H1 (cell line): ENCODE measurements around the gene CTDNEP1. TPM values are rescaled to one million over a fixed set of nuclear protein-coding genes. Genes with fewer than 3 reads are reported as not detected.

ENCODE experiments used
- CTCF ChIA-PET: fragments of 300-600 bp; sonication (Branson Sonifier 250); formaldehyde crosslinking; loops from one replicate; lab custom pipeline; 2021; ENCODE audit not compliant: partially characterized antibody; lab: Charles Lee
- POLR2A ChIA-PET: fragments of 300-600 bp; sonication (Branson Sonifier 250); formaldehyde crosslinking; loops from one replicate; lab custom pipeline; 2021; ENCODE audit warnings: inconsistent platforms; ENCODE audit not compliant: partially characterized antibody; lab: Charles Lee
- DNase-seq, 2 experiments: peaks; one replicate each; pipeline versions ENCODE4 v3.0.0 to v3.0.0-alpha.2; 2010 to 2022; ENCODE audit warnings: low spot score in 2 of 2, low read depth in 1 of 2, mixed read lengths in 1 of 2
- FAIRE-seq: peaks from 2 replicates; lab custom pipeline; 2011; peaks lifted over from hg19 to GRCh38; lab: Jason Lieb, UNC
- H2AFZ ChIP-seq: 2 replicates; pipeline ENCODE4 v1.8.1; 2012; ENCODE audit warnings: low read length, inconsistent platforms
- H2AK5ac ChIP-seq: 2 replicates; pipeline ENCODE4 v1.6.1; 2013; ENCODE audit warnings: low read depth, low read length
- H2BK120ac ChIP-seq: replicated peaks from 2 replicates; pipeline ENCODE3; 2013; ENCODE audit warnings: low read depth, low read length, inconsistent platforms
- H2BK12ac ChIP-seq: 2 replicates; pipeline ENCODE4 v1.6.1; 2013; ENCODE audit warnings: low read depth, low read length
- H2BK15ac ChIP-seq: 2 replicates; pipeline ENCODE4 v1.6.1; 2013; ENCODE audit warnings: low read length
- H2BK20ac ChIP-seq: 2 replicates; pipeline ENCODE4 v1.6.1; 2013; ENCODE audit warnings: low read length
- H2BK5ac ChIP-seq: 2 replicates; pipeline ENCODE4 v1.6.1; 2013; ENCODE audit warnings: low read depth, low read length
- H3K14ac ChIP-seq: 2 replicates; pipeline ENCODE4 v1.6.1; 2013; ENCODE audit warnings: inconsistent platforms; ENCODE audit not compliant: insufficient read length
- H3K18ac ChIP-seq: 2 replicates; pipeline ENCODE4 v1.6.1; 2013; ENCODE audit warnings: low read length; ENCODE audit errors: extremely low read depth
- H3K23ac ChIP-seq: 2 replicates; pipeline ENCODE4 v1.6.1; 2013; ENCODE audit warnings: inconsistent platforms; ENCODE audit not compliant: insufficient read length
- H3K23me2 ChIP-seq: 2 replicates; pipeline ENCODE4 v1.6.1; 2013; ENCODE audit warnings: low read depth, low read length
- H3K27ac ChIP-seq: 2 replicates; pipeline ENCODE4 v1.6.1; 2011; ENCODE audit warnings: low read depth, low read length, inconsistent platforms
- H3K27me3 ChIP-seq, 4 experiments: replicated peaks in 1 of 4; 1 replicate in 1 of 4; 2 replicates in 3 of 4; pipeline versions ENCODE4 v1.6.1 to v1.8.1; 2011 to 2013; ENCODE audit warnings: low read length in 3 of 4, mild to moderate bottlenecking in 3 of 4, inconsistent platforms in 2 of 4, mixed read lengths in 2 of 4, moderate library complexity in 1 of 4; ENCODE audit not compliant: control insufficient read depth in 3 of 4, insufficient read depth in 3 of 4; ENCODE audit errors: extremely low read depth in 1 of 4
- H3K36me3 ChIP-seq, 4 experiments: 2 replicates each; pipeline versions ENCODE4 v1.6.1 to v1.8.1; 2011 to 2013; ENCODE audit warnings: mild to moderate bottlenecking in 4 of 4, low read length in 3 of 4, moderate library complexity in 2 of 4, control low read depth in 1 of 4, inconsistent platforms in 1 of 4; ENCODE audit not compliant: insufficient read depth in 4 of 4, control insufficient read depth in 2 of 4
- H3K4ac ChIP-seq: replicated peaks from 2 replicates; pipeline ENCODE3; 2013; ENCODE audit warnings: low read length, low read depth, mixed read lengths, inconsistent platforms; ENCODE audit not compliant: insufficient read length
- H3K4me1 ChIP-seq, 4 experiments: replicated peaks in 1 of 4; 1 replicate in 1 of 4; 2 replicates in 3 of 4; pipeline versions ENCODE4 v1.6.1 to v1.8.1; 2011 to 2013; ENCODE audit warnings: low read length in 3 of 4, inconsistent platforms in 2 of 4, mixed read lengths in 1 of 4; ENCODE audit not compliant: insufficient read depth in 4 of 4, control insufficient read depth in 3 of 4
- H3K4me2 ChIP-seq, 2 experiments: 2 replicates each; pipeline versions ENCODE4 v1.6.1 to v1.8.1; 2011 to 2013; ENCODE audit warnings: low read depth in 2 of 2, low read length in 2 of 2, control low read depth in 1 of 2, inconsistent platforms in 1 of 2, mild to moderate bottlenecking in 1 of 2; ENCODE audit not compliant: insufficient read depth in 1 of 2
- H3K4me3 ChIP-seq, 4 experiments: fragments of 200-600, 300-600 bp in 1 of 4; sonication (generic), shearing (Covaris generic), sonication (Bioruptor Twin) in 1 of 4; 2 replicates each; pipeline versions ENCODE4 v1.5.1 to v1.8.1; 2011 to 2016; ENCODE audit warnings: low read length in 4 of 4, low read depth in 3 of 4, control low read depth in 2 of 4, inconsistent platforms in 2 of 4, mild to moderate bottlenecking in 2 of 4, mixed read lengths in 1 of 4, moderate library complexity in 1 of 4; ENCODE audit not compliant: insufficient read depth in 2 of 4; ENCODE audit errors: extremely low read depth in 1 of 4
- H3K56ac ChIP-seq: replicated peaks from 2 replicates; pipeline ENCODE3; 2013; ENCODE audit warnings: low read depth, mild to moderate bottlenecking, mixed read lengths, low read length, inconsistent platforms; ENCODE audit not compliant: insufficient read length
- H3K79me1 ChIP-seq: 2 replicates; pipeline ENCODE4 v1.6.1; 2013; ENCODE audit warnings: low read depth, low read length, control low read depth
- H3K79me2 ChIP-seq, 2 experiments: 2 replicates each; pipeline versions ENCODE4 v1.6.1 to v1.8.1; 2012 to 2013; ENCODE audit warnings: low read length in 2 of 2, mild to moderate bottlenecking in 2 of 2, inconsistent platforms in 1 of 2; ENCODE audit not compliant: insufficient read depth in 2 of 2, control insufficient read depth in 1 of 2
- H3K9ac ChIP-seq, 4 experiments: replicated peaks in 1 of 4; 1 replicate in 1 of 4; 2 replicates in 3 of 4; pipeline versions ENCODE4 v1.6.1 to v1.8.1; 2011 to 2013; ENCODE audit warnings: low read depth in 3 of 4, low read length in 3 of 4, control low read depth in 2 of 4, mild to moderate bottlenecking in 2 of 4, moderate library complexity in 2 of 4, inconsistent platforms in 1 of 4; ENCODE audit errors: extremely low read depth in 1 of 4
- H3K9me3 ChIP-seq, 2 experiments: 2 replicates each; pipeline versions ENCODE4 v1.6.1 to v1.8.1; 2012 to 2013; ENCODE audit warnings: mild to moderate bottlenecking in 2 of 2, moderate library complexity in 2 of 2, control low read depth in 1 of 2, inconsistent platforms in 1 of 2, low read depth in 1 of 2, low read length in 1 of 2, mixed read lengths in 1 of 2; ENCODE audit not compliant: insufficient read depth in 2 of 2
- H4K20me1 ChIP-seq, 2 experiments: replicated peaks in 1 of 2; 2 replicates each; pipeline versions ENCODE3 to v1.8.1; 2011 to 2013; ENCODE audit warnings: inconsistent platforms in 2 of 2, low read length in 2 of 2, mild to moderate bottlenecking in 1 of 2; ENCODE audit not compliant: insufficient read depth in 2 of 2, control insufficient read depth in 1 of 2
- H4K5ac ChIP-seq: 2 replicates; pipeline ENCODE4 v1.6.1; 2013; ENCODE audit warnings: low read length, low read depth, mixed read lengths, inconsistent platforms; ENCODE audit not compliant: insufficient read length
- H4K8ac ChIP-seq: 2 replicates; pipeline ENCODE4 v1.8.0; 2013; ENCODE audit warnings: mild to moderate bottlenecking, moderate library complexity, low read length, inconsistent platforms; ENCODE audit not compliant: insufficient read depth; ENCODE audit errors: extremely low read depth
- H4K91ac ChIP-seq: replicated peaks from 2 replicates; pipeline ENCODE3; 2013; ENCODE audit warnings: low read length, mixed read lengths, inconsistent platforms; ENCODE audit not compliant: insufficient read length
- BCL11A ChIP-seq, 2 experiments: IDR thresholded peaks; one replicate each; pipeline ENCODE4 v1.6.1; 2011; ENCODE audit warnings: low read depth in 2 of 2, low read length in 2 of 2, mild to moderate bottlenecking in 2 of 2
- WGBS, 2 experiments: shearing (Covaris generic) in 1 of 2; methylation state at CpG; one replicate each; pipeline versions ENCODE4 v1.1.6 to v1.1.7; 2013 to 2015; ENCODE audit warnings: low lambda C conversion rate in 2 of 2, mixed read lengths in 2 of 2, inconsistent platforms in 1 of 2, low coverage in 1 of 2, missing lambda C conversion rate in 1 of 2; ENCODE audit not compliant: insufficient replicate concordance in 2 of 2, insufficient coverage in 1 of 2, insufficient read length in 1 of 2; ENCODE audit errors: extremely low coverage in 1 of 2, missing lambda C conversion rate in 1 of 2; 5-methylcytosine and 5-hydroxymethylcytosine counted together
- polyA plus RNA-seq, 7 experiments: library from polyadenylated mRNA; depleted of rRNA in 3 of 7; stranded (reverse) in 5 of 7; unstranded in 2 of 7; fragments of >200 nt in 5 of 7; fragments of 200-250 nt in 2 of 7; gene quantifications; 1 replicate in 5 of 7; 2 replicates in 1 of 7; 4 replicates in 1 of 7; pipeline versions ENCODE4 v1.2.1 to v1.2.3, GENCODE V29; 2011 to 2013; ENCODE audit warnings: missing spikeins in 2 of 7, mixed read lengths in 2 of 7
- total RNA-seq: library from RNA; stranded (reverse); fragmentation: NEBNext Ultra II Directional; extraction: Animal tissue kit (Norgen Biotek cat#: 25700); gene quantifications from 2 replicates; pipeline ENCODE4 v1.2.1, GENCODE V29; 2021

Gene CTDNEP1
- total and polyA plus RNA-seq, 2 of the 8 experiments (the other 6 are each of a cell fraction or from before 2014, with no cell fraction given) = 114 to 123 TPM

GRCh38 chr17:7217113-7217987, 34.2 kb downstream of the CTDNEP1 start:
- Histone ChIP-seq H2BK120ac (no peak overlapping the region), H3K23me2 (peaks cover 23% of the 10 kb centered on the region; the same call in 1 of the 2 replicates), H2AK5ac (no peak overlapping the region), H2BK15ac (no peak overlapping the region), H3K79me2 (peaks cover 0 to 21% of the 10 kb centered on the region in 2 experiments; a peak in 2 of 4 replicates), H2BK5ac (0 out of 2 replicates have a peak overlapping the region, but pooled peaks have one; percentile 1), H3K23ac (no peak overlapping the region), H4K8ac (no peak overlapping the region), H2AFZ (no peak overlapping the region), H3K4ac (no peak overlapping the region), H4K5ac (peak overlapping the region; percentile 75), H3K9me3 (no peaks in the 10 kb centered on the region), H3K79me1 (no peaks in the 10 kb centered on the region; the same call in 1 of the 2 replicates), H4K20me1 (peaks cover 7 to 9% of the 10 kb centered on the region in 2 experiments), H3K14ac (no peak overlapping the region), H2BK12ac (no peak overlapping the region), H3K4me2 (peak overlapping the region; percentile 69 to 79), H3K56ac (no peak overlapping the region), H3K36me3 (peaks cover 3 to 7% (median 5%) of the 10 kb centered on the region in 4 experiments; a peak in 4 of 8 replicates), H3K27me3 (no peaks in the 10 kb centered on the region), H3K4me1 (peaks cover 6 to 41% (median 22%) of the 10 kb centered on the region in 4 experiments), H3K18ac (no peak overlapping the region; the same call in none of the 2 replicates), H3K9ac (peak overlapping the region in 1 of 4 experiments; percentile 39; a peak in 3 of 7 replicates), H4K91ac (peak overlapping the region; percentile 71), H3K4me3 (peak overlapping the region; percentile 40 to 75 (median 51)), H3K27ac (no peak overlapping the region), H2BK20ac (no peak overlapping the region)
- TF ChIP-seq BCL11A (IDR thresholded peaks at IDR 0.05; ENCODE audit: low read depth in 2 of 2, low read length in 2 of 2) = no peak
- POLR2A ChIA-PET = interaction anchor here (1.0 to 10.7 kb wide), 11 partner anchors 10 to 290 kb away, joined by 3 to 386 read pairs (median 7); partner anchors contain the start of genes CLDN7, CTDNEP1, DVL2 and ELP5
- CTCF ChIA-PET = no interaction called here
- WGBS, 2 experiments = 7% methylated on average over 11 of the region's 32 CpGs; no CpG with 5 or more reads in 1 of the 2 experiments
- DNase-seq (peak in 1 of 2 experiments; percentile 68), FAIRE-seq (no peak)
